Measurements from ENCODE around the gene WDR6.

Gene WDR6

GRCh38 chr3:48970586-48970985, 36.6 kb upstream of the WDR6 start:
- no peak overlapping the region for H2AFZ ChIP-seq (ENCODE audit: low read depth, low read length)
- H3K9ac ChIP-seq (ENCODE audit: low read length): no peak overlapping the region
- H3K9me3 ChIP-seq (ENCODE audit: control insufficient read depth, low read length): no peaks in the 10 kb centered on the region
- no peak overlapping the region for H3K4me2 ChIP-seq (ENCODE audit: low read length, poor library complexity, severe bottlenecking)
- H3K79me1 ChIP-seq (replicated peaks; ENCODE audit: low read length, poor library complexity, severe bottlenecking): peaks cover 16% of the 10 kb centered on the region
- no peak overlapping the region for H3K4ac ChIP-seq (ENCODE audit: low read depth in 1 of 2, low read length in 2 of 2)
- no peaks in the 10 kb centered on the region for H3K4me1 ChIP-seq (ENCODE audit: control insufficient read depth, insufficient read depth, low read depth, low read length)
- no peak overlapping the region for H2BK120ac ChIP-seq (ENCODE audit: low read depth, low read length)
- H3K4me3 ChIP-seq (ENCODE audit: insufficient read depth in 1 of 2, low read depth in 1 of 2, low read length in 2 of 2): no peak overlapping the region
- no peak overlapping the region for H3K18ac ChIP-seq (ENCODE audit: low read depth in 1 of 2, low read length in 2 of 2)
- no peak overlapping the region for H2AK5ac ChIP-seq (ENCODE audit: low read length, severe bottlenecking)
- H2BK15ac ChIP-seq (ENCODE audit: low read depth, poor library complexity, severe bottlenecking): no peak overlapping the region
- no peak overlapping the region for H2BK5ac ChIP-seq (ENCODE audit: low read depth, low read length, poor library complexity, severe bottlenecking)
- H3K36me3 ChIP-seq (ENCODE audit: control insufficient read depth in 1 of 2, insufficient read depth in 2 of 2, low read depth in 1 of 2, low read length in 2 of 2): peaks cover 57 to 92% of the 10 kb centered on the region in 2 experiments
- H4K91ac ChIP-seq (ENCODE audit: low read length): no peak overlapping the region
- no peaks in the 10 kb centered on the region for H3K27me3 ChIP-seq (ENCODE audit: control insufficient read depth in 1 of 2, insufficient read depth in 1 of 2, low read length in 2 of 2)
- H3K23ac ChIP-seq (ENCODE audit: low read length in 2 of 2): no peak overlapping the region
- WGBS: 98% methylated on average over 6 of the region's 6 CpGs
- DNase-seq: no peak
- H4K8ac ChIP-seq (ENCODE audit: low read length): peak overlapping the region; percentile 16
- no peak overlapping the region for H3K14ac ChIP-seq (ENCODE audit: low read length in 2 of 2)
- no peak overlapping the region for H2BK12ac ChIP-seq (ENCODE audit: low read length in 2 of 2)
- no peak overlapping the region for H3K27ac ChIP-seq (ENCODE audit: low read length, poor library complexity, severe bottlenecking)

DNA sequence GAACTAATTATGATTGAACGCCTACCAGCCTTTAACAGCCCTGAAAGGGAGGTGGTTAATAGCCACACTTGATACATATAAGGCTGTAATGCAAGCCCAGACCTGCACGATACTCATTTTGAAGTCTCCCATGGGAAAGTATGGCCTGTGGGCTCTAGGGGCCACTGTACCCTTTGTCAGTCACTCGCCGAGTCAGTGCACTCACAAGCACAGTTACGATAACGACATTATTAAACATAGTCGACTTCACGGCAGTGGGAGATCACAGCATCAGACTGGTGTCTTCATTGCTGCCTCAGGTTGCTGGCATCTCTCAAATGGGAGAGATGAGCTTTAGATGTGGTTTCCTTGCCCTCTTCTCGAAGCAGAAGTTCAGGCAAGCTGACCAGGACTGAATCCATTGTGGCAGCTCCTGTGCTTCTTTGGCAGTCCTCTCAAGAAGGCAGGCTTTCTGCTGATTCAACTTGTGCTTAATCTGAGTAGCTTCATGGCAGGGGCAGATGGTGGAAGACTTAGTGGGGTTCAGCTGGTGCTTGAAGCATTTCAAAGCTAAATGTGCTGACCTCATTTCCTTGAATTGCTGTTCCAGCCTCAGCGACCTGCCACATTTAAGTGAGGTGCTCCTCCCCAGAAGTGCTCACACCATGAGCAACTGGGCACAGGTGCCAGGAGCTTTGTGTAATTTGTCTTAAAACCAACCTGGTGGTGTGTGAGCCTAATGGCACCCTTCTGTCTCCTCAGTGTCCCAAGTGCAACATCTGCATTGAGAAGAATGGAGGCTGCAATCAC, 32.9 kb upstream of the WDR6 start:
- no peak overlapping the region for H3K18ac ChIP-seq (ENCODE audit: low read depth in 1 of 2, low read length in 2 of 2)
- WGBS: 96% methylated on average over 10 of the region's 10 CpGs
- H3K36me3 ChIP-seq (ENCODE audit: control insufficient read depth in 1 of 2, insufficient read depth in 2 of 2, low read depth in 1 of 2, low read length in 2 of 2): peaks cover 74 to 92% of the 10 kb centered on the region in 2 experiments

GRCh38 chr3:48979451-48979850, 27.7 kb upstream of the WDR6 start:
- no peak overlapping the region for H3K14ac ChIP-seq (ENCODE audit: low read length in 2 of 2)
- no peak overlapping the region for H2BK5ac ChIP-seq (ENCODE audit: low read depth, low read length, poor library complexity, severe bottlenecking)
- H3K36me3 ChIP-seq (ENCODE audit: control insufficient read depth in 1 of 2, insufficient read depth in 2 of 2, low read depth in 1 of 2, low read length in 2 of 2): peaks cover 74 to 92% of the 10 kb centered on the region in 2 experiments
- no peak overlapping the region for H2AK5ac ChIP-seq (ENCODE audit: low read length, severe bottlenecking)
- H4K91ac ChIP-seq (ENCODE audit: low read length): no peak overlapping the region
- 97% methylated on average over 3 of the region's 3 CpGs for WGBS
- peaks cover 5% of the 10 kb centered on the region for H3K4me1 ChIP-seq (ENCODE audit: control insufficient read depth, insufficient read depth, low read depth, low read length)
- H2AFZ ChIP-seq (ENCODE audit: low read depth, low read length): no peak overlapping the region
- H3K27ac ChIP-seq (ENCODE audit: low read length, poor library complexity, severe bottlenecking): no peak overlapping the region
- H3K27me3 ChIP-seq (ENCODE audit: control insufficient read depth in 1 of 2, insufficient read depth in 1 of 2, low read length in 2 of 2): no peaks in the 10 kb centered on the region
- no peak overlapping the region for H3K4me3 ChIP-seq (ENCODE audit: insufficient read depth in 1 of 2, low read depth in 1 of 2, low read length in 2 of 2)
- H3K79me1 ChIP-seq (replicated peaks; ENCODE audit: low read length, poor library complexity, severe bottlenecking): peaks cover 24% of the 10 kb centered on the region
- no peak overlapping the region for H2BK120ac ChIP-seq (ENCODE audit: low read depth, low read length)
- H2BK12ac ChIP-seq (ENCODE audit: low read length in 2 of 2): no peak overlapping the region
- H3K4ac ChIP-seq (ENCODE audit: low read depth in 1 of 2, low read length in 2 of 2): no peak overlapping the region
- H2BK15ac ChIP-seq (ENCODE audit: low read depth, poor library complexity, severe bottlenecking): no peak overlapping the region
- no peak overlapping the region for H3K23ac ChIP-seq (ENCODE audit: low read length in 2 of 2)
- no peak for DNase-seq
- no peak overlapping the region for H3K9ac ChIP-seq (ENCODE audit: low read length)
- no peak overlapping the region for H3K18ac ChIP-seq (ENCODE audit: low read depth in 1 of 2, low read length in 2 of 2)
- H4K8ac ChIP-seq (ENCODE audit: low read length): no peak overlapping the region
- no peak overlapping the region for H3K4me2 ChIP-seq (ENCODE audit: low read length, poor library complexity, severe bottlenecking)
- no peaks in the 10 kb centered on the region for H3K9me3 ChIP-seq (ENCODE audit: control insufficient read depth, low read length)

More for the DNA sequence above, 32.9 kb upstream of the WDR6 start:
- H3K27ac ChIP-seq (ENCODE audit: low read length, poor library complexity, severe bottlenecking): no peak overlapping the region
- no peak overlapping the region for H3K14ac ChIP-seq (ENCODE audit: low read length in 2 of 2)
- H3K4me3 ChIP-seq (ENCODE audit: insufficient read depth in 1 of 2, low read depth in 1 of 2, low read length in 2 of 2): no peak overlapping the region
- no peak overlapping the region for H4K8ac ChIP-seq (ENCODE audit: low read length)
- no peak overlapping the region for H2AFZ ChIP-seq (ENCODE audit: low read depth, low read length)
- H3K4me2 ChIP-seq (ENCODE audit: low read length, poor library complexity, severe bottlenecking): no peak overlapping the region
- no peak overlapping the region for H2BK15ac ChIP-seq (ENCODE audit: low read depth, poor library complexity, severe bottlenecking)
- H4K91ac ChIP-seq (ENCODE audit: low read length): no peak overlapping the region
- no peak overlapping the region for H3K4ac ChIP-seq (ENCODE audit: low read depth in 1 of 2, low read length in 2 of 2)
- H3K23ac ChIP-seq (ENCODE audit: low read length in 2 of 2): no peak overlapping the region
- peaks cover 12% of the 10 kb centered on the region for H3K79me1 ChIP-seq (replicated peaks; ENCODE audit: low read length, poor library complexity, severe bottlenecking)
- no peak overlapping the region for H3K9ac ChIP-seq (ENCODE audit: low read length)
- H3K27me3 ChIP-seq (ENCODE audit: control insufficient read depth in 1 of 2, insufficient read depth in 1 of 2, low read length in 2 of 2): no peaks in the 10 kb centered on the region
- no peak overlapping the region for H2BK12ac ChIP-seq (ENCODE audit: low read length in 2 of 2)
- no peaks in the 10 kb centered on the region for H3K4me1 ChIP-seq (ENCODE audit: control insufficient read depth, insufficient read depth, low read depth, low read length)
- H3K9me3 ChIP-seq (ENCODE audit: control insufficient read depth, low read length): no peaks in the 10 kb centered on the region
- no peak overlapping the region for H2BK5ac ChIP-seq (ENCODE audit: low read depth, low read length, poor library complexity, severe bottlenecking)
- H2BK120ac ChIP-seq (ENCODE audit: low read depth, low read length): no peak overlapping the region
- no peak for DNase-seq
- H2AK5ac ChIP-seq (ENCODE audit: low read length, severe bottlenecking): no peak overlapping the region

GRCh38 chr3:48980295-48980694, 26.9 kb upstream of the WDR6 start:
- no peak overlapping the region for H3K14ac ChIP-seq (ENCODE audit: low read length in 2 of 2)
- DNase-seq: no peak
- no peaks in the 10 kb centered on the region for H3K9me3 ChIP-seq (ENCODE audit: control insufficient read depth, low read length)
- H3K27me3 ChIP-seq (ENCODE audit: control insufficient read depth in 1 of 2, insufficient read depth in 1 of 2, low read length in 2 of 2): no peaks in the 10 kb centered on the region
- H3K18ac ChIP-seq (ENCODE audit: low read depth in 1 of 2, low read length in 2 of 2): no peak overlapping the region
- H4K91ac ChIP-seq (ENCODE audit: low read length): no peak overlapping the region
- no peak overlapping the region for H3K4ac ChIP-seq (ENCODE audit: low read depth in 1 of 2, low read length in 2 of 2)
- no peak overlapping the region for H2BK5ac ChIP-seq (ENCODE audit: low read depth, low read length, poor library complexity, severe bottlenecking)
- H3K27ac ChIP-seq (ENCODE audit: low read length, poor library complexity, severe bottlenecking): no peak overlapping the region
- no peak overlapping the region for H2BK15ac ChIP-seq (ENCODE audit: low read depth, poor library complexity, severe bottlenecking)
- no peak overlapping the region for H2BK12ac ChIP-seq (ENCODE audit: low read length in 2 of 2)
- H3K4me2 ChIP-seq (ENCODE audit: low read length, poor library complexity, severe bottlenecking): no peak overlapping the region
- H3K79me1 ChIP-seq (replicated peaks; ENCODE audit: low read length, poor library complexity, severe bottlenecking): peaks cover 29% of the 10 kb centered on the region
- 93% methylated on average over 4 of the region's 4 CpGs for WGBS
- peaks cover 74 to 92% of the 10 kb centered on the region in 2 experiments for H3K36me3 ChIP-seq (ENCODE audit: control insufficient read depth in 1 of 2, insufficient read depth in 2 of 2, low read depth in 1 of 2, low read length in 2 of 2)
- no peak overlapping the region for H4K8ac ChIP-seq (ENCODE audit: low read length)
- no peak overlapping the region for H3K4me3 ChIP-seq (ENCODE audit: insufficient read depth in 1 of 2, low read depth in 1 of 2, low read length in 2 of 2)
- no peak overlapping the region for H2AFZ ChIP-seq (ENCODE audit: low read depth, low read length)
- peaks cover 8% of the 10 kb centered on the region for H3K4me1 ChIP-seq (ENCODE audit: control insufficient read depth, insufficient read depth, low read depth, low read length)
- no peak overlapping the region for H3K23ac ChIP-seq (ENCODE audit: low read length in 2 of 2)
- no peak overlapping the region for H3K9ac ChIP-seq (ENCODE audit: low read length)
- H2AK5ac ChIP-seq (ENCODE audit: low read length, severe bottlenecking): no peak overlapping the region
- no peak overlapping the region for H2BK120ac ChIP-seq (ENCODE audit: low read depth, low read length)
